GM19239 (cell line): ENCODE data around the gene SP110.
"Not testable (repeated sequence)": the region's sequence is repeated elsewhere in the genome, so short reads cannot be mapped to it uniquely, and the experiment has no call there.

ENCODE experiments used
- DNase-seq: peaks from one replicate; pipeline ENCODE4 v3.0.0; 2011; ENCODE audit warnings: low spot score; ENCODE audit not compliant: insufficient read length
- FAIRE-seq: peaks from 2 replicates; lab custom pipeline; 2011; peaks lifted over from hg19 to GRCh38; lab: Jason Lieb, UNC

Gene SP110

DNA sequence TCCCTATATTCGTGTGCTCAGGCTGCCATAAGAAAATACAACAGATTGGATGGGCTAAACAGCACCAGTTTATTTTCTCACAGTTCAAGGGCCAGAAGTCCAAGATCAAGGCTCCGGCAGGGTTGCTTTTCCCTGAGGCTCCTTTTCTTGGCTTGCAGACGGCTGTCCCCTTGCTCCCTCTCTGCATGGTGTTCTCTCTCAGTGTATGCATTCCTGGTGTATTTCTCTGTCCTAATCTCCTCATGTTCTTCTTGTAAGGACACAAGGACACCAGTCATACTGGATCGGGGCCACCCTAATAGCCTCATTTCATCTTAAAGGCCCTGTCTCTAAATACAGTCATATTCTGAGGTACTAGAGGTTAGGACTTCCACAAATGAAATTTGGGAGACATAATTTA lies 88.4 kb downstream of the SP110 start:
- DNase-seq, result no peak
- no peak for FAIRE-seq

DNA sequence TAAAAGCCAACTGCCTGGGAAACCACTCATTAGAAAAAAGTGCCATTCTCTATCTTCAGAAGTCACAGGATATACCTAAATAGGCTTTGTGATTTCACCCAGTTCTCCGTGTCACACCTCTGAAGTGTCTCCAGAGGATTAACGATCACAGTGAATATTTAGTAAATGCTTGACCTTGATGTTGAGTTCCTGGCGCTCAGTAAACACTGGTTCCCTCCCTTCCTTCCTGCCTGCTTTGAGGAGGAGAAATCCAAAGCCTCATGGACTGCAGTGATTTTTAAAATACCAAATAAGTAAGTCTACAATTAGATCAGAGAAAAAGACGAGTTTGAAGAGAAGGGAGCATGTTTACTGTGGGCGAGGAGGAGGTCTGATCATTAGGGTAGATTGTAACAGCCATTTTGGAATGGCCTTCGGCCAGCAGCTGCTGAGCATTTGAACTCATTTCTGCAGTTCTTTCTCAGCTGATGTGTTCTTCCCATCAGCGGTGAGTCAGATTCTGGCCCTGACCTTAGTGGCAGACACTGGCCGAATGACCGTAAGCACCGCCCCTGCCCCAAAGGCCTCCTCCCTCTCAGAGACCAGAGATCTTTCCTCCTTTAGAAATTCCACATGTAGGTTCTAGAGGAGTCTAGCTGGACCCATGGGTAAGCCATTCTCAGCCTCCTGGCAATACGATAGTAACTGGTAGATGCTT lies 89.0 kb downstream of the SP110 start:
- FAIRE-seq, result no peak
- DNase-seq, result no peak

DNA sequence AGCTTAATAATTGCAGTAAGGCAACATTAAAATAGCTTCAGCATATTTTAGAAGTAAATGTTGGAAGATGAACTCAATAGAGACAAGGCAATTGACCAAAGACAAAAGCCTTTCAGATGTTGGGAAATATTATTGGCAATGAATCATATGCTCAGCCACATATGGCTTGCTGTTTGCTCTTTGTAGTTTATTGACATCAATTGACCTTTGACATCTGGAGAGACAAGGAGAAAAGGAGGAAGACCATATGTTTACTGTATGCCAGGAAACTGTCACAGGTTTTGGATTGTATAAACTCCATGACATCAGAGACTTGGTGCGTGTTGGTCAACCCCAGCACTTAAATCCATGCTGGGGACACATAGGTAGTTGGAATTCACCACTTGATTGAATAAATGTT lies 90.4 kb downstream of the SP110 start:
- DNase-seq (no peak), FAIRE-seq (no peak)

DNA sequence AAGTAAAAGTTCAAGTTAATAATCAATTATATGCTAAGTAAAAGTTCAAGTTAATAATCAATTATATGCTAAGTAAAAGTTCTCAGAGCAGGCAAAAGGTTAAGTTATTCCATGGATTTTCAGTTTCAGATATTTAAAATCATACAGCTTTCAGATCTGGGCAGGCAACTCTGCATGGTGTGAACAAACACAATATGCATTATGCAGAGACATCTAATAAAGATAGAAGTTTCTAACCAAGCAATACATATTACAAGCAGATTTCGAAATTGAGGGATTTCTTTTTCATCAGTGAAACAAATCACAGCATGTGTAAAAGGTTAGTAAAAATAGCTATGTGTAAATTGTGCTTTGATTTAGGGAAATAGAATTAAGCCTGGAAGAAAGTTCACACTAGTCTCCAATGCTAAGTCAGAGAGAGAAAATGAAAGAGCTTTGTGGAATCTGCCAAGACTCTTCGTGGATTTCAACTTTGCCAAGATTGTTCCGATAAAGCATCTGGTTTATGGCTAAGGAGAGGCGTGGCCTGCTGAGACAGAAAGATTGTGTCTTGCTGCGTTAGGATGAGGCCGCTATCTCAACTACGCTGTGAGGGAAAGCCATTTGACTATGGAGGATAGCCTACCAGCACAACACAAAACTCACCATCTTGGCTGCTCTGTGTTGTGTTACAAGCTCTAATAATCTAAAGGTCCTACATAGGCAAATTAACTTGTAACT lies 91.0 kb downstream of the SP110 start:
- FAIRE-seq, result no peak
- no peak for DNase-seq

DNA sequence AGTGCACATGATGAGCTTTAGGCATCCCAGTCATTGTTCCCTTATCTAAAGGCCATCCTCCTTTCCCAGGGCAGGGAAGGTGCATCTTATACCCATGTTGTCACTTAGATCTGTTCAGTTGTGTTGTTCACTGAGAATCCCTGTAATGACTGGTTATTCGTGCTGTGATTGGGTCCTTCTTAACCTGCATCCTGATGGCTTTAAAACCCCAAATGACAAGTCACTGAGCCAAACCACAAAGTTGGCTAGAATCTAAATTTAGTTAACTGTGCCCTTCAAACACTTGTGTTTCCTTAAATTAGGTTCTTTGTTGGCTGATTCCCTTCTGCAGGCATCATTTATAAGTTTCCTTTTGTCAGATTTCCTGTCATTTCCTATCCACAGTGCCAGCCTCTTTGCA lies 92.6 kb downstream of the SP110 start:
- FAIRE-seq (no peak), DNase-seq (no peak)

DNA sequence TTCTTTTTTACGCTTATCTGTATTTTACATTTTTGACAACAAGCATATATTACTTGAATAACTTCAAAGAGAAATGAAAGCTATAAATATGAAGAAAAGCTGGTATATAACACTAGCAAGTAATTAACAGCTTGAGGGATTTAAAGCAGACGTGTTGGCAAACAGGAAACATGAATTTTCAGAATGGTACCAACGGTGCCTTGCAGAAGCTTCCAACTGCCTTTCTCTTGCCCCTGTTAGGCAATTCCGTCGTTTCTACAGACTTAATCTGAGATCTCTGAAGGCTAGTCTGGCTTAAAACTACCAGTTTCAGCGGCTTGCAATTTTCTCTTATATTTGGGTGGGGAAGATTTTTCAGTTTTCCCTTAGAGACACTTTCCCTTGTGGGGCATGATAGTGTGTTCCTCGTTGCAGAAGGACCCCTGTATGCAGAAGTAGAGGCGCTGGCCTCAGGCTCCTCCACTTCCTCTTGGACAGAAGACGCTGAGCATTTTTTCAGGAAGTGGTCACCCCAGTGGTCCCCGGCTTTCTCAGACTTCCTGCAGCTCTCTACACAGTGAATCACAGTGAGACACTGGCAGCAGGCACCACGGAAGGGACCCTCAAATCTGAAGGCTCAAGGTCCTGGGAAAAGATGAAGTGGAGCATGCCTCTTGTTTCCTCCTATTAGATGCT lies 94.9 kb downstream of the SP110 start:
- FAIRE-seq (no peak), DNase-seq (no peak)

DNA sequence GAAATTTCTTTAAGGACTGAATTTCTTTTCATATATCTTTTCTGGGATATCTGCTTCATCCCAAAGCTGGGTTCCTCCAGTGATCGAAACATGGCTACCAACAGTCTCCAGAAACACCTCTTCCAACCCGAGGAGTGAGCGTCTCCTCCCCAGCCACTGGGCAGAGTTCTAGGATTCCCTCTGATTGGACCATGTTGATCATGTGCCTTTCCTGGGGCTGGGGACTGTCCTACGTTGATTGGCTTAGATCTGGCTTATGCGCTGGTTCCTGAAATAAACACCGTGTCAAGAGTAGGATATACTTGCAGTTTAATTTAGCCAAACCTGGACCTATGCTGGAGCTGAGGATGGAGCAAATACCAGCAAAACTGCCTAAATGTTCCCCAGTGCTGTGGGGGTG lies 95.5 kb downstream of the SP110 start:
- no peak for FAIRE-seq
- no peak for DNase-seq

DNA sequence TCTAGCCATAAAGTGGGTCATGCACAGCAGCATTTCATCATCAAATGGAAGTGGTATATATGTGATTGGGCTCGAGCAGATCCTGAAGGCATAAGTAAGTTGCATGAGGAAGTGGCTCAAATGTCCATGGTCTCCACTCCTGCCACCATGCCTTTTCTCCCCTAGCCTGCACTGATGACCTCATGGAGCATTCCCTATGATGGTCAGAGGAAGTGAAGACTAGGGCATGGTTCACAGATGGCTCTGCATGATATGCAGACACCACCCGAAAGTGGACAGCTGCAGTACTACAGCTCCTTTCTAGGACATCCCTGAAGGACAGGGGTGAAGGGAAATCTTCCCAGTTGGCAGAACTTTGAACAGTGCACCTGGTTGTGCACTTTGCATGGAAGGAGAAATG lies 99.4 kb downstream of the SP110 start:
- FAIRE-seq, DNase-seq: not testable (repeated sequence)

DNA sequence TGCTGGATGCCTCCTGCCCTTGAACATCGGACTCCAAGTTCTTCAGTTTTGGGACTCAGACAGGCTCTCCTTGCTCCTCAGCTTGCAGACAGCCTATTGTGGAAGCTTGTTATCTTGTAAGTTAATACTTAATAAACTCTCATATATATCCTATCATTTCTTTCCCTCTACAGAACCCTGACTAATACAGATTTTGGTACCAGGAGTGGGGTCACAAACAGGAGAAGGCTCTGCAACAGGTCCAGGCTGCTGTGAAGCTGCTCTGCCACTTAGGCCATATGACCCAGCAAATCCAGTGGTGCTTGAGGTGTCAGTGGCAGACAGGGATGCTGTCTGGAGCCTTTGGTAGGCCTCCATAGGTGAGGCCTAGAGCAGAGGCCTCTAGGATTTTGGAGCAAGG lies 100.0 kb downstream of the SP110 start:
- not testable (repeated sequence) for FAIRE-seq, DNase-seq
